Upper lobe of right lung (tissue), 1 donor: ENCODE data around the gene TRABD2B. TPM values are rescaled to one million over a fixed set of nuclear protein-coding genes. Genes with fewer than 3 reads are reported as not detected.

Experiments used
- ATAC-seq: fragments of 200-7000 bp; cut with Tn5 transposase; one replicate; pipeline ENCODE4 v1.9.1; 2020; ENCODE audit warnings: mild to moderate bottlenecking, moderate library complexity
- DNase-seq: peaks from one replicate; pipeline ENCODE4 v3.0.0-alpha.2; 2020
- H3K27ac ChIP-seq: fragments of 200-600 bp; one replicate; pipeline ENCODE4 v1.8.0; 2022
- H3K27me3 ChIP-seq: fragments of 200-600 bp; one replicate; pipeline ENCODE4 v1.8.0; 2022; ENCODE audit warnings: mild to moderate bottlenecking
- H3K36me3 ChIP-seq: fragments of 200-600 bp; one replicate; pipeline ENCODE4 v1.8.0; 2022
- H3K4me1 ChIP-seq: fragments of 200-600 bp; one replicate; pipeline ENCODE4 v1.8.0; 2022
- H3K4me3 ChIP-seq: fragments of 200-600 bp; one replicate; pipeline ENCODE4 v1.8.0; 2022; ENCODE audit warnings: mild to moderate bottlenecking
- H3K9me3 ChIP-seq: fragments of 200-600 bp; one replicate; pipeline ENCODE4 v1.8.0; 2022
- intact Hi-C: fragments of 100-400 bp; cut with DNase I; formaldehyde crosslinking; loops from one replicate; pipeline ENCODE4 v1.11.0; 2022
- total RNA-seq: library from RNA; stranded (reverse); fragmentation: NEBNext Ultra II Directional; extraction: Animal tissue kit (Norgen Biotek cat#: 25700); gene quantifications from one replicate; pipeline ENCODE4 v1.2.1, GENCODE V29; 2021
- TF ChIP-seq, protein P1 (sequence below): fragments of 200-600 bp; IDR thresholded peaks from one replicate; pipeline ENCODE4 v1.8.0; 2022; ENCODE audit warnings: antibody characterized with exemption
- donor health status: DM: no; HTN: yes; CAD: no; lungs with severe emphysema.

The TRABD2B gene
- total RNA-seq, 1 donor from 2014 or later, result 1.2 TPM

DNA sequence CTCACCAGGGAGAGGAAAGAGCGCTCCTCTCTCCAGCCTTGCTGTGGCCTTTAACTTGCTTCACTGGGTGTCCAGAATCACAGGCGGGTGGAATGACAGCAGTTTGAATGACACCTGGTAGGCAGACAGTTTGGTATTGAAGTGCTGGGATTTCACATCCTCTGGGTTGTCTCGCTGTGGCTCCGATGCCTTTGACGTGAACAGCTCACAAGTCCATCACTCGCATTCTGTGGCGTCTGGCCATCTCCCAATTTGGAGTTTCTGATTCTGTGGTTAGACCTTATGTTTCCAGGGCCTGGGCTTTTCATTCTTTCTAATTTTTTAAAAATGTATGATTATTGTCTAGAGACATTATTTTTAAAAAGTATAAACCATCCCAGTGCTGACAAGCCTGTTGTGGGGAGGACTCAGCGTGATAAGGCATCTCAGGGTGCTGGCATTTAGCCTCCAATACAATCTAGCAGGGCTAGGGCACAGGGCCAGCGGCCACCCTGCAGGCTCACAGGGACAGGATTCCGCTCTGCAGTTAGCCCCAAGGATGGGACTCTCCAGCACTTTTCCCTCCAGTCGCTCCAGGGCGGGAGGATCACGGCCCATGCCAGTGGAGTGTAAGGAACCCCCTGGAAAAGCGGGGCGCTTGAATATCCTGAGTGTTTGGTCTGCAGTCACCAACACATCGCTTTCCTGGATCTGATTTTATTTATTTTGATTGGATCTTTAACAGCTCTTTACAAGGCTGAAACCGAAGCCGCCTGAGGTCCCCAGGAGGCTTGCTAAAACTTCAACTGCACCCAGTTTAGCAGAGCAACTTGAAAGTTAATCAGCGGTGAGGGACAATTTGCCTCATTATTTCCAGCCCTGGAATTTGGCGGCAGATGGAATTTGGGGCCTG lies 178.3 kb downstream of the TRABD2B start:
- H3K4me1 ChIP-seq, result no peaks in the 10 kb centered on the region
- H3K27me3 ChIP-seq, result no peaks in the 10 kb centered on the region
- H3K9me3 ChIP-seq, result no peaks in the 10 kb centered on the region
- TF ChIP-seq, protein P1, sequence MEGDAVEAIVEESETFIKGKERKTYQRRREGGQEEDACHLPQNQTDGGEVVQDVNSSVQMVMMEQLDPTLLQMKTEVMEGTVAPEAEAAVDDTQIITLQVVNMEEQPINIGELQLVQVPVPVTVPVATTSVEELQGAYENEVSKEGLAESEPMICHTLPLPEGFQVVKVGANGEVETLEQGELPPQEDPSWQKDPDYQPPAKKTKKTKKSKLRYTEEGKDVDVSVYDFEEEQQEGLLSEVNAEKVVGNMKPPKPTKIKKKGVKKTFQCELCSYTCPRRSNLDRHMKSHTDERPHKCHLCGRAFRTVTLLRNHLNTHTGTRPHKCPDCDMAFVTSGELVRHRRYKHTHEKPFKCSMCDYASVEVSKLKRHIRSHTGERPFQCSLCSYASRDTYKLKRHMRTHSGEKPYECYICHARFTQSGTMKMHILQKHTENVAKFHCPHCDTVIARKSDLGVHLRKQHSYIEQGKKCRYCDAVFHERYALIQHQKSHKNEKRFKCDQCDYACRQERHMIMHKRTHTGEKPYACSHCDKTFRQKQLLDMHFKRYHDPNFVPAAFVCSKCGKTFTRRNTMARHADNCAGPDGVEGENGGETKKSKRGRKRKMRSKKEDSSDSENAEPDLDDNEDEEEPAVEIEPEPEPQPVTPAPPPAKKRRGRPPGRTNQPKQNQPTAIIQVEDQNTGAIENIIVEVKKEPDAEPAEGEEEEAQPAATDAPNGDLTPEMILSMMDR, result no peak
- DNase-seq (no peak), ATAC-seq (no peak)
- intact Hi-C loops, result no loop called here
- no peak overlapping the region for H3K27ac ChIP-seq
- H3K36me3 ChIP-seq, result no peaks in the 10 kb centered on the region
- no peak overlapping the region for H3K4me3 ChIP-seq

DNA sequence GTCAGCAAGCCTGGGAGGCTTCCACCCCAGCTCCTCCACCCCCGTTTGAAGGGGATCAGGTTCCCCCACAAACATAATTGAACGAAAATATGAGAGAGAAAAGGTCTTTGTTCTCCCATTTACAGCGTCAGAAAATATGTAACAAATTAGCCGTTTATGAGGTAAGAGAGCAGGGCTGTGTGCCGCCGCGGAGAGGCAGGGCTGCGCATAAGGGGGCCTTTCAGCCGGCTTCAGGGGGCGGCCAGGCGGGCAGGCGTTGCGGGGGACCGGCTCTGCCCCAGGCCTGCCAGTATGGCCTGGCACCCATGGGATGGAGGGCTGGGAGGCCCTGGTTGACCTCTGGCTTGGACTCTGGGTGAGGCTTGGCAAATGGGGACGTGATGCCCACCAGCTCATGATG lies 179.3 kb downstream of the TRABD2B start:
- no peaks in the 10 kb centered on the region for H3K9me3 ChIP-seq
- H3K4me1 ChIP-seq, result no peaks in the 10 kb centered on the region
- DNase-seq (no peak), ATAC-seq (no peak)
- TF ChIP-seq, protein P1, result no peak
- H3K36me3 ChIP-seq, result no peaks in the 10 kb centered on the region
- H3K27me3 ChIP-seq, result no peaks in the 10 kb centered on the region
- H3K4me3 ChIP-seq, result no peak overlapping the region
- H3K27ac ChIP-seq, result no peak overlapping the region
- intact Hi-C loops, result no loop called here

DNA sequence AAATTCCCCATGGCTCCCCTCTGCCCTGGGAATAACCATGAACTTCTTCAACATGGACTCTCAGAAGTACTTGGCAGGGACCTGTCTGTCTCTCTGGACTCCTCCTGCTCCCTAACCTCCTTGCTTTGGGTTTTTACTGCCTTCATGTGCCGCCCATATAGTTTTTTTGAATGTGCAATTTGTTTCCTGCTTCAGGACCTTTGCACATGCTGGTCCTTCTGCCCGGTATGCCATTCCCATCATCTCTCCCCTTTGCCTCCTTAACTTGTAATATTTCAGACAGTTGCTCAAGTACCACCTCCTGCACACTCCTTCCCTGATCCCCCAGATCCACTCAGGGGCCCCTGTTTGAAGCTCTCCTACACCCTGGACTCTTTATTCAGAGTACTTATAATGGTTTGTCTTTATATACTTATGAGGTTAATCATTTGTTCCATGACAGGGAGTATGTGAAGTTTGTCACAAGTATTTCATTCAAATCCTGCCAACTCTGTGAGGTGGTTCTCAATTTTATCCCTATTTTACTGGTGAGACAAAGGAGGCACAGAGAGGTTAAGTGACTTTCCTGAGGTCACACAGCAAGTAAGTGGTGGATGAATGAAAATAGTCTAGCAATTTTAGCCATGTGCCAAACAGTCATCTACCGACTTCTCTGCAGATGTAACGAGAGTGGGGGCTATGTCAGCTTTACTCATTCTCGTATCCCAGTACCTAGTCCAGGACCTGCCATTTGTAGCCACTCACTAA lies 180.7 kb downstream of the TRABD2B start:
- Histone ChIP-seq H3K36me3 (no peaks in the 10 kb centered on the region), H3K4me3 (no peak overlapping the region), H3K4me1 (no peaks in the 10 kb centered on the region), H3K9me3 (no peaks in the 10 kb centered on the region), H3K27ac (no peak overlapping the region), H3K27me3 (no peaks in the 10 kb centered on the region)
- DNase-seq, result no peak
- intact Hi-C loops, result no loop called here
- ATAC-seq, result no peak
- TF ChIP-seq, protein P1, result no peak

DNA sequence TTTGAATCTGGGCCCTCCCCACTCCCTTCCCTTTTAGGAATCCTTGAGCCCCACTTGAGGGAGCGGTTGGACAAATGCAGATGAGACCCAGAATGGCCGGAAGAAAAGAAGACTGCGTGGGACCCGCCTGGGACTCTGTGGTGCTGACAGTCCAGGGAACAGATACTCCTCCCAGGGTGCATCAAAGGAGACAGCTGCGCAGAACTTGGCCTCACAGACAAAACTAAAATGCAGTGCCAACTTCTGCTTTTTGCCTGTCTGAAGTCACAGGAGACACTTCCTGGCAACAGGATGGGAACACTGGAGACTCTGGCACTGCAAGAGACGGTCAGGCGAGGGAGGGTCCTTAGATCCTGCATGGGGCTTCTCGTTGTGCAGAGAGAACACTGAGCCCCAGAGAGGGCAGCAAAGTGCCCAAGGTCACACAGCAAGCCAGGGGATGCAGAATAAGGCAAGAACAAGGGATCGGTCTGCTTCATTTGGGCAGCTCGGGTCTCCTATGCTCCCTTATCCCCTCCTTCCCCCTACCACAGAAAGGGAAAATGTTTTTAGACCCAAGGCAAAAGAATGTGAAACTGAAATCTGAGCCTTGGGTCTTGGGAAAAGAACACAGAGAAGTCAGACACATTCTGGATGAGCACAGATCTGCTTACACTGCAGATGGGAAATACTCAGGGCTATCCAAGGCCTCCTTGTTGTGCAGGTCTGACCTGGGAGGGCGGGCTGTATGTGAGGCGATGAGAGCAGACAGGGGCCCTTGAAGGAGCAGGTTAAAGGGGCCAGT lies 182.4 kb downstream of the TRABD2B start:
- TF ChIP-seq, protein P1, result no peak
- Histone ChIP-seq H3K9me3 (no peaks in the 10 kb centered on the region), H3K27me3 (no peaks in the 10 kb centered on the region), H3K4me3 (no peak overlapping the region), H3K4me1 (no peaks in the 10 kb centered on the region), H3K36me3 (no peaks in the 10 kb centered on the region), H3K27ac (no peak overlapping the region)
- ATAC-seq (no peak), DNase-seq (no peak)
- intact Hi-C loops, result no loop called here

DNA sequence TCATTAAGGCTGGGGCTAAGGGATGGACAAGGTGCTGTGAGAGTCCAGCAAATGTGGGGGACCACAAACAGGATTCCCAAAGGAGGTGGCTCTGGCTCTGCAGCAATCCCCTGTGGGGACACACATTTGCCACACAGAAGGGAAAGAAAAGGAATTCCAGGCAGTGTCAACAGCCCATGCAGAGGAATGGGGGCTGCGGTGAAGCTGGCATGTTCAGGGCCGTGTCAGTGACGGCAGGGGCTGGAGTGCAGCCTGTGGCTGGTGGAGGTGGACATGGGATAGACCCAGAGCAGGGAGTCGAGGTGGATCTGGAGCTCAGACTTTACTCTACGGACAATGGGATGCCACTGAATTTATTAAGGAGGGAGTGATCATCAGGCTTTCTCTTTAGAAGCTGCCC lies 183.2 kb downstream of the TRABD2B start:
- no peak for DNase-seq

More for the DNA sequence above, 183.2 kb downstream of the TRABD2B start:
- intact Hi-C loops, result no loop called here
- Histone ChIP-seq H3K36me3 (no peaks in the 10 kb centered on the region), H3K27me3 (no peaks in the 10 kb centered on the region), H3K27ac (no peak overlapping the region), H3K9me3 (no peaks in the 10 kb centered on the region), H3K4me1 (no peaks in the 10 kb centered on the region), H3K4me3 (no peak overlapping the region)
- TF ChIP-seq, protein P1, result no peak
- no peak for ATAC-seq
